ENCODE measurements around the gene PAQR6.

Gene PAQR6

DNA sequence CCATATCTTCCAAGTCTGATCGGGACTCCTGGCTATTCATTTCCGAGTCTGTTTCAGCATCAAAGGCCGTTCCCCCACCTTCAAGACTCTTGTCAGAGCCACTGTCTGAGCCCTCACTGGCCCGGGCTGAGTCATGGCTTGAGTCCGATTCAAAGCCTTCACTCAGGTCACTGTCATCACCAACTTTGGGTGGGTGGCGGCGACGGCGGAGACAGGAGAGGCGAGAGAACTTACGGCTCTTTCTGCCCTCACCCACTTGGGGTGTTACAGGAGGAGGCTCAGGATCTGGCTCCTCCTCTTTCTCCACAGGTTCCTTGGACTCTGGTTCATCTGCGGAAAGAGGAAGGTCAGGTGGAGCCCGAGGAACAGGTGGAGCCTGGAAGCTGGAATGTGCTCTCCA is 18.2 kb upstream of the PAQR6 start:
- H3K4me3 ChIP-seq (ENCODE audit: low read depth, low read length): no peak overlapping the region
- TF ChIP-seq, protein P1, sequence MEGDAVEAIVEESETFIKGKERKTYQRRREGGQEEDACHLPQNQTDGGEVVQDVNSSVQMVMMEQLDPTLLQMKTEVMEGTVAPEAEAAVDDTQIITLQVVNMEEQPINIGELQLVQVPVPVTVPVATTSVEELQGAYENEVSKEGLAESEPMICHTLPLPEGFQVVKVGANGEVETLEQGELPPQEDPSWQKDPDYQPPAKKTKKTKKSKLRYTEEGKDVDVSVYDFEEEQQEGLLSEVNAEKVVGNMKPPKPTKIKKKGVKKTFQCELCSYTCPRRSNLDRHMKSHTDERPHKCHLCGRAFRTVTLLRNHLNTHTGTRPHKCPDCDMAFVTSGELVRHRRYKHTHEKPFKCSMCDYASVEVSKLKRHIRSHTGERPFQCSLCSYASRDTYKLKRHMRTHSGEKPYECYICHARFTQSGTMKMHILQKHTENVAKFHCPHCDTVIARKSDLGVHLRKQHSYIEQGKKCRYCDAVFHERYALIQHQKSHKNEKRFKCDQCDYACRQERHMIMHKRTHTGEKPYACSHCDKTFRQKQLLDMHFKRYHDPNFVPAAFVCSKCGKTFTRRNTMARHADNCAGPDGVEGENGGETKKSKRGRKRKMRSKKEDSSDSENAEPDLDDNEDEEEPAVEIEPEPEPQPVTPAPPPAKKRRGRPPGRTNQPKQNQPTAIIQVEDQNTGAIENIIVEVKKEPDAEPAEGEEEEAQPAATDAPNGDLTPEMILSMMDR (IDR thresholded peaks at IDR 0.05; ENCODE audit: insufficient read depth, low read depth, low read length, missing control alignments): no peak
- DNase-seq (ENCODE audit: low read depth): no peak

DNA sequence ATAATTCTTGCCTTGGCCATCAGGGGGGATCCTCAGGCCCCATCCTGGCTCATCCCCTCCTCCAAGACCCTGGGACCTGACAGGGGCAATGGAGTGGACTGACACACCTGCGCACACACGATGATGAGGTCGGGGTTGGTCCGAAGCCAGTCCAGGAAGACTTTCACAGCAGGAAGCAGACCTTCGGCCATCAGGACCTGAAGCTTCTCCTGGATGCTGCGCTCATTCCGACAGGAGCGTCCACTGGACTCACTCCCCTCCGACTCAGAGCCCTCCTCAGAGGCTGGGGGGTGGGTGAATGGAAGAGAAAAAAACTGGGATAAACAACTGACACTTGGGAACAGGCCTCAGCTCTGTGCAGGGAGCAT is 15.4 kb upstream of the PAQR6 start:
- H3K4me3 ChIP-seq (ENCODE audit: low read depth, low read length): no peak overlapping the region
- no peak for DNase-seq (ENCODE audit: low read depth)
- TF ChIP-seq, protein P1 (IDR thresholded peaks at IDR 0.05; ENCODE audit: insufficient read depth, low read depth, low read length, missing control alignments): no peak

DNA sequence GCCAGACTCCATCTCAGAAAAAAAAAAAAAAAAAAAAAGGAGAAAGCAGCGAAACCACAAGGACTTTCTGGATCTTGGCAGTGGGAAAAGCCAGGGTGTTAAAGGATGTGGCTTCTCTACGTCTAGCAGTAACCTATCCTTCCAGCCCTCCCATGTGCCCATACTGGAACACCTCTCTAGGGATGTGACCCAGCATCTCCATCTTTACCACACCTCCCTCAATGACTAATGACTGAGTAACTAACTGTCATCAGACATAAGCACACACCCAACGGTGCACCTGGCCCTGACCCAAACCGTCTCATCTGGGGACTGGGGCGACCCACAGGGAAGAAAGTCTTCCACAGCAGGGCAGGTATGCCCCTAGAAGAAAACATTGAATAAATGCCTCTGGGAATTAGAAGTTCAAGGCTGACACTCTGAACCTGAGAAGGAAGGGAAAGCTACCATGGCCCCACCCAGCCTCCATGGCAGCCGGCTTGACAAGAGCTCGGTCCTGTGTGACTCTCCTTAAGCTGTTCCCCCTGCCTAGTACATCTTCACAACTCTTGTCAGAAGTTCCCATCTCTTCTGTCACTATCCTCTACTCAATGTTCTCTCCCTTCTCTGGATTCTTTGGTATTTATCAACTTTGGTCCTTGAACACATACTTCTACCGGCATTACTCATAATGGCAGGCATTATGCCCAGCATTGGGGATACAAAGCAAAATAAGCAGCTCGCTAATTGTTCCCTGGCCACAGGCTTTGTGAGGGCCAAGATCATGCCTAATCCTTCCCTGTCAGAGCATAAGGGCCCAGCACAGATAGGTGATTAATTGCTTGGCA is 14.8 kb upstream of the PAQR6 start:
- no peak for DNase-seq (ENCODE audit: low read depth)
- TF ChIP-seq, protein P1 (IDR thresholded peaks at IDR 0.05; ENCODE audit: insufficient read depth, low read depth, low read length, missing control alignments): no peak
- no peak overlapping the region for H3K4me3 ChIP-seq (ENCODE audit: low read depth, low read length)

DNA sequence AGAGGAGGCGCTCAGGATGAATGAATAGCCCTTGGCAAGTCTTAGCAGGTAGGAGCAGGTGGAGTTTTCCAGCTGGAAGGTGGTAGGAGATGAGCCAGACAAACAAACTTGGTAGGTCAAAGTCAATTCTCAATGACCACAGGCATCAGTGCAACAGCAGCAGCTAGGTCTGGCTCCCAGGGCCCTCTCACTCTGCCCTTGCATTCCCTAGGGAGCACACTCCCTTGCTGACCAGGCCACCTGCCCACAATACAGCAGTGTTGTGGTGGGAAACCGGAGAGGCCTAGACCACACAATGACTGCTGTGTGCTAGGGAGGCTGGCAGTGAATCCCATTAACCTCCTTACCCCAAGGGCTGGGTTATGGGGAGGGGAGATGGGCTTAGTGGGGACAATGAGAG is 13.0 kb upstream of the PAQR6 start:
- no peak overlapping the region for H3K4me3 ChIP-seq (ENCODE audit: low read depth, low read length)
- DNase-seq (ENCODE audit: low read depth): no peak
- TF ChIP-seq, protein P1 (IDR thresholded peaks at IDR 0.05; ENCODE audit: insufficient read depth, low read depth, low read length, missing control alignments): no peak

DNA sequence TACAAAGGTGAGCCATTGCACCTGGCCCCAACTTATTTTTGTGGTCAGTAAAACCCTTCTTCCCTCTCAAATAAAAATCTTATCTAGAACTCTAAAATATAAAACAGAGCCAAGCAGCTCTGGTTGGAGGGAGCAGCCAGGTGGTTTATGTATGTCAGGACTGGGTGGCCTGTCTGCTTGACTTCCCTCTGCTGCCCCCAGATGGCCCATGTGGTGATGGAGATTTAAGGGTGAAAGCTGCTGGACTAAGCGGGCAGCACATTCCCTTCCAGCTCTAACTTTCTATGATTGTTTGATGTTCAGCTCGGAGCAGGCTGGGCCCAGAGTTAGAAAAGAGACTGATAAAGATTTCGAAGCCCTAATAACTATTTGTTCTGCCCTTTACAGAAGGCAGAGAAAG is 11.9 kb upstream of the PAQR6 start:
- TF ChIP-seq, protein P1 (IDR thresholded peaks at IDR 0.05; ENCODE audit: insufficient read depth, low read depth, low read length, missing control alignments): no peak
- no peak overlapping the region for H3K4me3 ChIP-seq (ENCODE audit: low read depth, low read length)
- no peak for DNase-seq (ENCODE audit: low read depth)

DNA sequence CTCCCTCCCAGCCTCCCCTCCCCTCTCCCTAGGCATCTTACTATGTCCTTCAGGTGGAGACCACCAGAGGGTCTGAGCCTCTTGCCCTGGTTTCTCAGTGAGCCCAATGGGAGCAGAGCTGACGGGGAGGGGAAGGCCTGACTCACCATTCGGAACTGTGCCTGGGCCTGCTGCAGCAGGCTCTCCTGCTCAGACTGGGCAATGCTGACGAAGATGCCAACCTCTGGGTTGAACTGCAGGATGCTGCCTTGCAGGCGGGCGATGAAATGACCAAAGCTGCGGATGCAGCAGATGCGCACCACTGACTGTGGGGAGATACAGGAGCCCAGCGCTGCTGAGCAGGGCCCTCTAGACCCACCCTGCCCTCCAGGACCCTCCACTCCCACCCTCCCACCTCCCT is 11.0 kb upstream of the PAQR6 start:
- TF ChIP-seq, protein P1 (IDR thresholded peaks at IDR 0.05; ENCODE audit: insufficient read depth, low read depth, low read length, missing control alignments): no peak
- H3K4me3 ChIP-seq (ENCODE audit: low read depth, low read length): no peak overlapping the region
- no peak for DNase-seq (ENCODE audit: low read depth)

DNA sequence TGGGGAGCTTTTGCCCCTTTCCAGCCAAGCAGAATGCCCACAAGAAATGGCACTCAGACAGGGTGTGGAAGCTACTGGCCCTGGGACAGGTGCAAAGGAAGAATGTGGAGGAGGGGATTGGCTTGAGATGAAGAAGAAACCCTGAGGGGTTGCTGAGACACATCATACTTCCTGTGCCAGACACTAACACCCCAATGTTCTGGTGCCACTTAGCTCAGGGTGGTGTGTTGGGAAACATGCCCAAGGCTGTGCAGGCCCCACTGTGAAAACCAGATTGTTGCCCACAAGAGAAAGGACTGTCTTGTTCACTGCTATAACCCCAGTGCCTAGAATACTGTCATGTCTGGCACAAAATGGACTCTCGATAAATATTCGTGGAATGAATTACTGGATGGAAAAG is 9.9 kb upstream of the PAQR6 start:
- TF ChIP-seq, protein P1 (IDR thresholded peaks at IDR 0.05; ENCODE audit: insufficient read depth, low read depth, low read length, missing control alignments): no peak
- H3K4me3 ChIP-seq (ENCODE audit: low read depth, low read length): no peak overlapping the region
- no peak for DNase-seq (ENCODE audit: low read depth)

All from GM12865 (cell line).